ENCODE data around the gene POP7.

Gene POP7

DNA sequence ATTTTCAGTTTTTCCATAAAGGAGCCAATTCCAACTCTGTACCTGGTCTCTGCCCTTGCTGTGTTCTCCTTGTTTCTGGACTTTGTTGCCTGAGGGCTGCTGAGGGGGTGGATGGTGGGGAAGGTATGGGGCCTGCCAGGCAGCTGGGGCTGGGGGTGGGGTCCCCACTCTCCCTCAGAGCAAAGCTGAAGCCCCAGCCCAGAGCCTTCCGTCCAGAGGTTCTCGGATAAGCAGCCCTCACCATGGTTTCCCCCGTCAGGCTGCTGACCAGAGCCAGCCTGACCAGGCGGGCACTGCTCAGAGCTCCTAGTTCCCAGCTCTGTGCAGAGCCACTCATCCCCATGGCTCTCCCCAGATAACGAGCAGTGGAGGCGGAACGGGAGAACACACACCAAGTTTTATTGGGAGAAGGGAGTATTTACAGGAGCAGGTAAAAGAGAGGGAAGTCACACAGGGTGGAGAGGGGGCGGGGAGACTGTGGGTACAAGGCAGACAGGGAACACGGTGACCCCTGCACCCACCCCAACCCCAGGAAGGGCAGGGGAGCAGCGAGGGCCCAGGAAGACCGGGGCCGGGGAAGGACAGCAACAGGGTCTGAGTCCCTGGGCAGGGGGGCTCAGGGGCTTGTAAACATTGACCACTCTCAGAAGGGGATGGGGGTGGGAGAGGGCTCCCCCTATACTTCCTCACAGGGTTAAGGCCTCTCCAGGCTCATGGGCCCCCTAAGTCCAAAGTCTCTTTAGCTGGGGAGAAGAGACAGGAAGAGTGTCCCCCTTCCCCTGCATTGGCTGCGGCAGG is 26.6 kb upstream of the POP7 start:
- no peak for DNase-seq

- DNase-seq, result no peak
Observed at GRCh38 chr7:100679927-100680575, 25.9 kb upstream of the POP7 start.

GRCh38 chr7:100680576-100681271 is 25.2 kb upstream of the POP7 start:
- no peak for DNase-seq

- DNase-seq, result no peak
Observed at GRCh38 chr7:100681491-100682227, 24.3 kb upstream of the POP7 start.

DNA sequence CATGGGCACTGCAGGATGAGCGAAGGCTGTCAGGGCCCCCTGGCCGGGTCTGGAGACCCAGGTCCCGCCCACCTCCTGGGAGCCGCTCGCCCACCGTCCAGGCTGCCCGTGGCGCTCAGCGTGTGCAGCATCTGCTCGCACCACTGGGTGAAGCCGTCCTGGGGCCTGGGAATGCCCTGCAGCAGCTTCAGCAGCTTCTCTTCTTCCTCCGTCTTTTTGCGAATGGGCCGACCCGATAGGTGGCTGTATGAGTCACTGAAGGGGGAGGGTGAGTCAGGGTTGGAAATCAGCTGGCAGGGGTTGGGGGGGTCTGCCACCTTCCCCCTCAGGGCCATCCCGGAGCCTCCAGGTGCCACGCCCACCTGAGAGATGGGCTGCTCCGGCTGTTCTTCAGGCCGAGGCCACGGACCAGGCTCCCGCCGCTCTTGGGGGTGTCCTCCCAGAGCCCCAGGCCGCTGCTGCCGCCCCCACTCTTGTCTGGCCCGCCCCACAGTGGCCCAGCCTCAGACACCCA is 23.6 kb upstream of the POP7 start:
- no peak for DNase-seq

DNA sequence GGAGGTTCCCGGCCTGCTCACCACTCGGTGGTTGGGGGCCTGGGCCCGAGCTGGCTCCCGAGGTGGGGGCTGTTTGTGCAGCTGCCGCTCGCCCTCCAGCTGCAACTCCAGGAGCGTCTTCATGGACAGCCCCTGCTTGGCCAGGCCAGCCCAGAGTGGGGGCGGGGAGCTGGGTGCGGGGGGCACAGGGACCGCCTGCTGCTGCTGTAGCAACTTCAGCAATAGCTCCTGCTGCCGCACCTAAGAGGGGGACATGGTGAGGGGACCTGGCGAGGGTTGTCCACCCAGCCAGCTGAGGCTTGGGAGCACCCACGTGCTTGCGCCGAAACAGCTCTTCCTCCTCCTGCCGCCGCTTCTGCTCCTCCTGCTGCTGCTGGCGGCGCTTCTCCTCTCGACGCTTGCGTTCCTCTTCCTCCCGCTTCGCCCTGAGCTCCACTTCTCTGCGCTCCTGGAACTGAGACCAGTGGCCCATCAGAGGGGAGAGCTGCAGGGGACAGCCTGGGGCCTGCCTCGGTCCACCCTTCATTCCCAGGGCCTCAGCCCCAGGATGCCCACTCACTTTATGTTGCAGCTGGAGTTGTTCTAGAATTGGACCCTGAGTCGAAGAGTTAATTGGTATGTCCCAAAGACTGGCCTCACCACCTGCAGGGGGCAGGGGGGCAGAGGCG is 22.8 kb upstream of the POP7 start:
- DNase-seq, result no peak

DNA sequence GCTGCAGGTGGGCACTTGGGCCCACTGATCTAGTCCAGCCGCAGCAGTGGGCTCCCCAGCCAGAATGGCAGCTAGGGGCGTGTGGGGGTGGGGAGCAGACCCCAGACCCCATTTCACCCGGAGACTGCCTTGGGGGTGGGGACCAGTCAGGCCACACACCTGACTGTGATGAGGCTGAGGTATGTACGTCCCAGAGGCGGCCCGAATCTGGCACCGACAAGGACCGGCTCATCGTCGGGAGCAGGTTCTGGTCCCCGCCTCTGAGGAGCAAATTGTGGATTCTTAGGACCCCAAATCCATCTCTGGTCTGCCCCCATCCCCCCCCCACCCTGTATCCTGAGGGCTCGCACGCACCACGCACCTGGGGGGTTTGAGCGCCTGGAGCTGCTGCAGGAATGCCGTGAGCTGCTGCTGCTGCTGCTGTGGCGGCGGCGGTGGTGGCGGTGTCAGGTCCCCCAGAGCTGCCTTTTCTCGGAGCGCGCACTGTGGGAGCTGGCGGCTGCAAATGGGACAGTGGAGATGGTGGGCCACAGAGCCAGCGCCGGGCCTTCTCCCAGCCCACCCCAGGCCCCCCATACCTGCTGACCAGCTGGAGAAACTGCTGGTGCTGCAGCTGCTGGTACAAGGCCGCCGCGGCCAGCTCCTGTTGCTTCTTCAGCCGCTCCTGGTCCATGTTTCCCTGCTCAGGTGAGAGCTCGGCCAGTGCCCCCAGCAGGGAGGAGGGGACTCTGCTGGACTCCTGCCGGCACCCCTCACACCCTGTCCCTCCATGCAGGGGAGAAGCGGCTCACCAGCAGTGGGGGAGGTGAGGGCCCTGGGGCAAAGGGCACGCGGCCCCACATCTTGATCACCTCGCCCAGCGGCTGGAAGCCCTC is 22.0 kb upstream of the POP7 start:
- DNase-seq, result no peak

- DNase-seq, result no peak
Observed at GRCh38 chr7:100684534-100685042, 21.3 kb upstream of the POP7 start.

DNA sequence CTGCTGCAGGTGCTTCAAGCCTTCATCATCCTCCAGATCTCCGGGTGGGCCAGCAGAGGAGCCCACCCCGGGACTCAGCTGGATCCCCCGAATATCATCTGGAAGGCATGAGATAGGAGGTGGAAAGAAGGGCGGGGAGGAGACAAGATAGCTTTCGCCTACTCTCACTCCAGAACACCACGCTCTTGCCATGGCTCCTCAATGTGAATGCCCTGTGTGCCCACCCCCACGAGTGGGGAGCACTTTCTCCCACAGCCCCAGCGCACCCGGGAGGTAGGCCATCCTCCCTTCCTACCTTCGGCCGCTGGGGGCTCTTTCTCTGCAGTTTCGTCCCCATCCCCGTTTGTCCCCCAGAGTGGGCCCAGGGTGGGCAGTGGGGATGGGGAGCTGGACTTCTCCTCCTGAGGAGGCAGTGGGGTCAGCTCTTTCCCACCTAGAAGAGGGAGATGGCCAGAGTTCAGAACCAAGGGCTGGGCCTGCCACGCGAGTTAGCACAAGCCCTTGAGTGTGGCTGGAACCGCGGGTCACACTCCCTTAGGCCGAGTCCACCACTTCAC is 20.8 kb upstream of the POP7 start:
- DNase-seq, result no peak

GRCh38 chr7:100685631-100686145 is 20.2 kb upstream of the POP7 start:
- DNase-seq, result no peak

DNA sequence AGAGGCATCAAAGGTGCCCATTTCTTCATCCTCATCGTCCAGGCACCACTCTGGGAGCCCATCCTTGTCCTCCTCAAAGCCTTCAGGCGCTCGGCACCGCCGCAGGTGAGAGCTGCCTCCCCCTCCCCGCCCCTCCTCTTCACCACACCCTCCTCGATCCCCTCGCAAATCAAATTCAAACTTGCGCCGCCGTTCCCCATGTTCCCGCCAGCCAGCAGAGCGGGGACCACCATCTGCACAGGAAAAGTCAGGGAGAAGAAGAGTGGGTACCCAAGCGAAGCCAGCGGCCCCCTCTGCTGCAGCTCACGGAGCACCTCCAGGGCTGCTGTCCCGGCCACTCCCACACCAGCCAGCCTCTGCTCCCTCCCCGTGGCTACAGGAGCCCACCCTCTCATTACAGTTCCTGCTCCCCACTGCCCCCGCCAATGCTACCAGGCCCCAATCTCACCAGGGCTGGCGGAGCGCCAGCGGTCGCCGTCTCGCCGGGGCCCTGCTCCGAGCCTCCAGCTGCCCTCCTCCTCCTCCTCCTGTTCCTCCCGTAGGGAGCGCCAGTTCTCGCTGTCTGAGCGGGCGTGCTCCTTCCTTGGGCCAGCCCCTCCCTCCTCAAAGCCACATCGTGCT is 19.6 kb upstream of the POP7 start:
- no peak for DNase-seq

GRCh38 chr7:100686822-100687211 is 19.1 kb upstream of the POP7 start:
- DNase-seq, result no peak

- no peak for DNase-seq
Observed at GRCh38 chr7:100687261-100687660, 18.7 kb upstream of the POP7 start.

DNA sequence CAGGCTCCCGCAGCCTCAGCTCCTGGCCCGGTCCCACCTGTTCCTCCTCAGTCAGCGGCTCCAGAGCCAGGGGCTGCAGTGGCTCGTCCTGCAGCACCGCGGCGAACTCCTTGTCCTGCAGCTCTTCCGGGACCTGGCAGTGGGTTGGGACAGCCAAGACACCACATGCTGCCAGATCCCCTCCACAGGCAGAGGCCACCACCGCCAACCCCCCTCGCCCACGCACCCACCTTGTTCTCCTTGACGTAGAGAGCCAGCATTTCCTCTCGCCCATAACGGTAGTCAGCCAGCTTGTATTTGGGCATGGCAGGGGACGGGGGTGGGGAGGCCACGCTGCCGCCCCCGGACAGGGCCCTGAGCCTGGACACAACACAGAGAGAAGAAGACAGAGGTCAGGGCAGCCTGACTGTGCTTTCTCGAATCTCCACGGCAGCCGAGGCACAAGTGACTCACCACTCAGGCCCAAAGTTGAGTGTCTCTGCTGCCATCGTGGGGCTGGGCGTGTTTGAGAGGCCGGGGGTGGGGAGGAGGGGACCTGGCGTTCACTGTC is 18.1 kb upstream of the POP7 start:
- no peak for DNase-seq

DNA sequence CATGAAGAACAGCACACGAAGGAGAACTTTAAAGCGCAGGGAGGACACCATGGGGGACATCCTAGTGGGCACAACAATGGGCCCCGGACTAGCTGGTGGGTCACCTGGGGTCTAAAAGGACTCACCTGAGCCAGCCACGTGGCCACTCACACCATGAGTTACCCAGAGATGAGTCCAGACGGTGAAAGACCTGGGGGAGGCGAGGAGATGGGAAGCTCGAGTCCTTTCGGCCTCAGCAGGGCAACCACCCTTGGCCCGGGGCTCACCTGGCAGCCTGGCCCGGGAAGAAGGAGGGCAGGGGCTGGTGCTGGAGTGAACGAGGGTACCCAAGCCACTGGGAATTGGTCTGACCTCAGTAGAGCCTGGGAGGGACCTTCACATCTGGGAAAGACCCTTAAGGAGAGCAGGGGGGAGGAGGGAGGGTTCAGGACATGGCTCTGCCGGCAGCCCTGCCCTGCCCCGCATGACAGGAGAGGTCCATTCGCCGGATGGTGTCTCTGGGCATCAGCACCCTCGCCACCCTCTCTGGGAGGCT is 17.5 kb upstream of the POP7 start:
- DNase-seq, result no peak

DNA sequence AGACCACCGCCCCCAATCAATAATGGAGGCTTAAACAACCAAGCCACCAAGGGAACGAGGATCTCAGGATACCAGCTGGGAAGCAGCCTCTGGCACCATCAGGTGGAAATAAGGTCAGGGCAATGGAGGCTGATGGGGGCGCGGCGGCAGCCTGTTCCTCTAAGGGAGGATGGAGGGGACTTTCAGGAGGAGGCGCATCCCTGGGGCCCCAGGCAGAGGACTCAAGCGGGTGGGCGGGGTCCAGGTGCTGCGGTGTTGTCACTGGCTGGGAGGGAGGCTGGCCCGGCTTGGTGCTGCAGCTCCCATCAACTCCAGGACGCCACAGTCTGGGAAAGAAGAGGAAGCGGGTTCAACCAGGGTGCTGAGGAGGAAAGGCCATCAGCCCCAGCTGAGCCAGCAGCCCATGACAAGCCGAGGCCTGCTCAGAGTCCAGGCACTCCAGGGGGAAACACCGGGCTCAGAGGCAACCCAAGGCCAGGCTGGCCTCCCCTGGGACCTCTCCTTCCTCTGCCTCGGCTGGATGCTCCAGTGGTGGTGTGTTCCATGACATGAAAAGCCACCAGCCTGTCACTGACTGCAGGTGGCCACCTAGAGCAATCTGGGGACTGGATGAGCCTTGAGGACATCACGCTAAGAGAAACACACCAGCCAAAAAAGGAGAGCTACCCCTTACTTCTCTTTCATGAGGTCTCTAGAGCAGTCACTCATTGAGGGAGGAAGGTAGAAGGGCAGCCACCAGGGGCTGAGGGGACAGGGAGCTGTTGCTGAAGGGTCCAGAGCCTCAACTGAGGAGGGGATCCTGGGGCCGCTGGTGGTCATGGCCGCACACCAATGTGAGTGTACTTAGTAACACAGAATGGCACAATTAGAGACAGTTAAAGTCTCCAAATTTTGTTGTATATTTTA is 16.4 kb upstream of the POP7 start:
- DNase-seq, result no peak

- DNase-seq, result peak; percentile 58
Observed at GRCh38 chr7:100691676-100692577, 14.0 kb upstream of the POP7 start.

Measured in NCI-H1092 (cell line).